ENCODE results near the gene ARMC7.
"Not testable (repeated sequence)": the region's sequence is repeated elsewhere in the genome, so short reads cannot be mapped to it uniquely, and the experiment has no call there.

Gene ARMC7

GRCh38 chr17:75109407-75110233, at the start of gene ARMC7:
ARMC7 (plus strand) TSS chr17:75109969; CDS start chr17:75110289, 320 bp downstream.
- no peak for DNase-seq (ENCODE audit: low read depth, low spot score)

- no peak for DNase-seq (ENCODE audit: low read depth, low spot score)
Observed at GRCh38 chr17:75060434-75061054, 49.2 kb upstream of the ARMC7 start.

- DNase-seq (ENCODE audit: low read depth, low spot score), result no peak
Observed at GRCh38 chr17:75061055-75061438, 48.7 kb upstream of the ARMC7 start.

- DNase-seq (ENCODE audit: low read depth, low spot score), result no peak
Observed at GRCh38 chr17:75061618-75062017, 48.2 kb upstream of the ARMC7 start.

- no peak for DNase-seq (ENCODE audit: low read depth, low spot score)
Observed at GRCh38 chr17:75063201-75063600, 46.6 kb upstream of the ARMC7 start.

- DNase-seq (ENCODE audit: low read depth, low spot score), result no peak
Observed at GRCh38 chr17:75063626-75064025, 46.1 kb upstream of the ARMC7 start.

- no peak for DNase-seq (ENCODE audit: low read depth, low spot score)
Observed at GRCh38 chr17:75064040-75064439, 45.7 kb upstream of the ARMC7 start.

GRCh38 chr17:75064460-75064859, 45.3 kb upstream of the ARMC7 start:
- no peak for DNase-seq (ENCODE audit: low read depth, low spot score)

GRCh38 chr17:75064867-75065561, 44.8 kb upstream of the ARMC7 start:
- DNase-seq (ENCODE audit: low read depth, low spot score), result no peak

GRCh38 chr17:75065562-75066151, 44.1 kb upstream of the ARMC7 start:
- DNase-seq (ENCODE audit: low read depth, low spot score), result no peak

- DNase-seq (ENCODE audit: low read depth, low spot score), result no peak
Observed at GRCh38 chr17:75067856-75068255, 41.9 kb upstream of the ARMC7 start.

GRCh38 chr17:75068750-75069149, 41.0 kb upstream of the ARMC7 start:
- DNase-seq (ENCODE audit: low read depth, low spot score), result no peak

- no peak for DNase-seq (ENCODE audit: low read depth, low spot score)
Observed at GRCh38 chr17:75069783-75070182, 40.0 kb upstream of the ARMC7 start.

GRCh38 chr17:75071478-75072271, 38.1 kb upstream of the ARMC7 start:
- DNase-seq (ENCODE audit: low read depth, low spot score), result not testable (repeated sequence)

- DNase-seq (ENCODE audit: low read depth, low spot score), result not testable (repeated sequence)
Observed at GRCh38 chr17:75072909-75073308, 36.9 kb upstream of the ARMC7 start.

GRCh38 chr17:75073618-75074047, 36.1 kb upstream of the ARMC7 start:
- no peak for DNase-seq (ENCODE audit: low read depth, low spot score)

- no peak for DNase-seq (ENCODE audit: low read depth, low spot score)
Observed at GRCh38 chr17:75074532-75074931, 35.2 kb upstream of the ARMC7 start.

- no peak for DNase-seq (ENCODE audit: low read depth, low spot score)
Observed at GRCh38 chr17:75075597-75076336, 34.0 kb upstream of the ARMC7 start.

- DNase-seq (ENCODE audit: low read depth, low spot score), result no peak
Observed at GRCh38 chr17:75077072-75077495, 32.7 kb upstream of the ARMC7 start.

GRCh38 chr17:75077496-75078283, 32.1 kb upstream of the ARMC7 start:
- no peak for DNase-seq (ENCODE audit: low read depth, low spot score)

Measured in iPS DF 19.7 (cell line).